VCaP (cell line): ENCODE measurements around the gene PSME1.
A peak's percentile ranks its signal among the peaks of the same experiment; 100 is the strongest.
"Not testable (repeated sequence)": the region's sequence is repeated elsewhere in the genome, so short reads cannot be mapped to it uniquely, and the experiment has no call there.

Experiments
- H3K27ac ChIP-seq: fragments of 450-650 bp; 2 replicates; pipeline ENCODE4 v1.5.1; 2017
- TF ChIP-seq, protein P1 (sequence below): fragments of 450-650 bp; conservative IDR thresholded peaks from 2 replicates; pipeline ENCODE4 v1.5.1; 2017; ENCODE audit warnings: mild to moderate bottlenecking, moderate library complexity

PSME1 gene

DNA sequence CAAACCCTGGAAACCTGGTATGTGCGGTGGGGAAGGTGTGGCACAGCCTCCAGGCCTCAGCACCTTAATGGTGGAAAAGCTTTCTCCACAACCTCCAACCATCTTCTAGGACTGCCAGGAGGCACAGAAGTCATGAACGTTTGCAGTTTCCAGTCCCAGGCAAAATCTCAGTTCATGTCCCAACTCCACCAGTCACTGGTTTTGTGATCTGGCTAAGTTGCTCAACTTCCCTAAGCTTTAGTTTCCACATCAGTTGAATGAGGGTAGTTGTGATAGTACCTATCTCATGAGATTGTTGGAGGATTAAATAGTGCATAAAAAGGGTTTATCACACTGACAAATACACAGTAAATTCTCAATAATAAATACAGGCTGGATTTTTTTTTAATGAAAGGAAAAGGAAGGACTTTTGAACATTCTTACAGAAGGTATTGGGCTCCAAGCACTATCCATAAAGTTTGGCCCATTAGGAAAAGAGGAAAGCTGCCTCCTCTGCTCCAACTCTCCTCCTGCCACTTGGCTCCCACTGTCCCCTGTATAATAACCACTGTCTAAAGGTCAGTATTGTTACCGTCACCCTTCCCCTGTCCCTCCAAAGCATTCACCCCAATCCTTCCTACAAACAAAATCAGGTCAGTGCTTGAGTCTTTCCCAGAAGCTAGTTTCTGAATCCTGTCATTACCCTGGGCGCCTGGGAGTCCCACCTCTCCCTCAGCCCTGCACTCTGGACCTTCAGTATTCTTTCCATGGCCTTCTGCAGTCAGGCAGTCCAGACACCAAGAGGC is 35.6 kb upstream of the PSME1 start:
- TF ChIP-seq, protein P1, sequence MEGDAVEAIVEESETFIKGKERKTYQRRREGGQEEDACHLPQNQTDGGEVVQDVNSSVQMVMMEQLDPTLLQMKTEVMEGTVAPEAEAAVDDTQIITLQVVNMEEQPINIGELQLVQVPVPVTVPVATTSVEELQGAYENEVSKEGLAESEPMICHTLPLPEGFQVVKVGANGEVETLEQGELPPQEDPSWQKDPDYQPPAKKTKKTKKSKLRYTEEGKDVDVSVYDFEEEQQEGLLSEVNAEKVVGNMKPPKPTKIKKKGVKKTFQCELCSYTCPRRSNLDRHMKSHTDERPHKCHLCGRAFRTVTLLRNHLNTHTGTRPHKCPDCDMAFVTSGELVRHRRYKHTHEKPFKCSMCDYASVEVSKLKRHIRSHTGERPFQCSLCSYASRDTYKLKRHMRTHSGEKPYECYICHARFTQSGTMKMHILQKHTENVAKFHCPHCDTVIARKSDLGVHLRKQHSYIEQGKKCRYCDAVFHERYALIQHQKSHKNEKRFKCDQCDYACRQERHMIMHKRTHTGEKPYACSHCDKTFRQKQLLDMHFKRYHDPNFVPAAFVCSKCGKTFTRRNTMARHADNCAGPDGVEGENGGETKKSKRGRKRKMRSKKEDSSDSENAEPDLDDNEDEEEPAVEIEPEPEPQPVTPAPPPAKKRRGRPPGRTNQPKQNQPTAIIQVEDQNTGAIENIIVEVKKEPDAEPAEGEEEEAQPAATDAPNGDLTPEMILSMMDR = no peak
- H3K27ac ChIP-seq = no peak overlapping the region

DNA sequence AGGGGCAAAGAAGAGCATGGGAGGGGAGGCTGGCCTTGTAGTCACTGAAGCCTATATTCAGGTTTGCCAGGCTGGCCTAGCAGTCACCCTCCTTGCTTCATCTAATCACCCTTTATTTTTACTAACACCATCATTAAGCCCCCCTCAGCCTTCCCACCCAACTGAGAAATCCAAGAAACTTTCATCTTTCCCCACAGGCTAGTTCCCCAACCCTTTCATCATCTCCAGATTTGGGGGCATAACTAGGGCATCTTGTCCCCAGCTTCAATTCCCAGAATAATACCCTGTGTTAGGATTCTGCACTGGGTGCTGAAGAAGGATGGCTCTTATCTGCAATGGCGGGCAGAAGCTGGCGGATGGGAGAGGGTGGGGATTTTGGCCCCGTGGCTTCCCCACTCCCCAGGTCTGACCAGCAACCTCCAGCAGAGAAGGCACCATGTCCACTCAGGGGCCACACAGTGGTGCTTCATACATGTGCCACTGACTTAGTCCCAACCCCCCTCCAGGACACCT is 35.0 kb upstream of the PSME1 start:
- H3K27ac ChIP-seq = no peak overlapping the region

DNA sequence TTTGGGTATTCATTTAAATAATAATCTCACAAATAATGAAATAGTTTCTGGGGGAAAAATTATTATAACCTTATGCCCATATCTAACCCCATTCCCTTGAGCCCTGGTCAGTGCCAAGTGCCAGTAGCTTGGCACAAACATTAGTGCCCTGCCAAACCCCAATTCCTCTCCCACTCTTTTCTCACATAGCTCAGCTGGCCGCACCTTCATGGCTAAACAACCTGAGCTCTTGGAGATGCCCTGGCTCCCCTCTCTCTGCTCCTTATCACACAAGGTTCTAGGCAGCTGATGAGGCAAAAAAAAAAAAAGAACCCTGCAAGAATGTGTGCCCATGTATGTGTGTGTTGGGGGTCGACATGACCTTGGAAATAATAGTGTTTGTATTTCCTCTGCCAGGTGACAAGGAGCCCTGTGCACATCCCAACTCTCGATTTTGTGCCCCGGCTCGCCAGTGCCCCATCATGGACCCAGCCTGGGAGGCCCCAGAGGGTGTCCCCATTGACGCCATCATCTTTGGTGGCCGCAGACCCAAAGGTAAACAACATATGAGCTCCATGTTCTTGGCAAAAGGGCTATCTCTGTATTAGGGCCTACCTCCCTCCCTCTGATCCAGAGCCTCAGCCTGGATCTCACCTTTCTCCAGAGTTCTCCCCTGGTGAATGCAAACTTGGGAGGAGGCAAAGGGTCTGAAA is 33.5 kb upstream of the PSME1 start:
- H3K27ac ChIP-seq = no peak overlapping the region
- TF ChIP-seq, protein P1 = no peak

More for the DNA sequence above, 35.0 kb upstream of the PSME1 start:
- TF ChIP-seq, protein P1 = no peak

DNA sequence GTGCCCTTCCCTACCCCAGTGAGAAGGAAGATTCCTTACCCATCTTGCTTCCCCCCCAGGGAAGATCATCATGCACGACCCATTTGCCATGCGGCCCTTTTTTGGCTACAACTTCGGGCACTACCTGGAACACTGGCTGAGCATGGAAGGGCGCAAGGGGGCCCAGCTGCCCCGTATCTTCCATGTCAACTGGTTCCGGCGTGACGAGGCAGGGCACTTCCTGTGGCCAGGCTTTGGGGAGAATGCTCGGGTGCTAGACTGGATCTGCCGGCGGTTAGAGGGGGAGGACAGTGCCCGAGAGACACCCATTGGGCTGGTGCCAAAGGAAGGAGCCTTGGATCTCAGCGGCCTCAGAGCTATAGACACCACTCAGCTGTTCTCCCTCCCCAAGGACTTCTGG is 32.5 kb upstream of the PSME1 start:
- TF ChIP-seq, protein P1 = no peak
- no peak overlapping the region for H3K27ac ChIP-seq

DNA sequence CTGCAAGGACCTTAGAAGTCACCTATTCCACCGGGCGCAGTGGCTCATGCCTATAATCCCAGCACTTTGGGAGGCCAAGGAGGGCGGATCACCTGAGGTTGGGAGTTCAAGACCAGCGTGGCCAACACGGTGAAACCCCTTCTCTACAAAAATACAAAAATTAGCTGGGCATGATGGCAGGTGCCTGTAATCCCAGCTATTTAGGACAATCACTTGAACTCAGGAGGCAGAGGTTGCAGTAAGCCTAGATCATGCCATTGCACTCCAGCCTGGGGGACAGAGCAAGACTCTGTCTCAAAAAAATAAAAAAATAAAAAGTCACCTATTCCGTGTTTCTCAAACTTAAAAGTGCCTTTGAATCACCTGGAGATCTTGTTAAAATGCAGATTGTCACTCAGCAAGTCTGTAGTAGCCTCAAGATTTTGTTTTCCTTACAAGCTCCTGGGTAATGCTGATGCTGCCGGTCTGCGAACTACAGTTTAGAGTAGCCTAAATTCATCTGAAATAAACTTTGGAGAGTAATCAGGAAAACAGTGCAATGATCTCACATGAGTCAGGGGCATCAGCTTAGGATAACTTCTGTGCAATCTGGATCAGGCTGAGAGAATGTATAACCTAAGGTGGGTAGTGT is 30.3 kb upstream of the PSME1 start:
- H3K27ac ChIP-seq = not testable (repeated sequence)

DNA sequence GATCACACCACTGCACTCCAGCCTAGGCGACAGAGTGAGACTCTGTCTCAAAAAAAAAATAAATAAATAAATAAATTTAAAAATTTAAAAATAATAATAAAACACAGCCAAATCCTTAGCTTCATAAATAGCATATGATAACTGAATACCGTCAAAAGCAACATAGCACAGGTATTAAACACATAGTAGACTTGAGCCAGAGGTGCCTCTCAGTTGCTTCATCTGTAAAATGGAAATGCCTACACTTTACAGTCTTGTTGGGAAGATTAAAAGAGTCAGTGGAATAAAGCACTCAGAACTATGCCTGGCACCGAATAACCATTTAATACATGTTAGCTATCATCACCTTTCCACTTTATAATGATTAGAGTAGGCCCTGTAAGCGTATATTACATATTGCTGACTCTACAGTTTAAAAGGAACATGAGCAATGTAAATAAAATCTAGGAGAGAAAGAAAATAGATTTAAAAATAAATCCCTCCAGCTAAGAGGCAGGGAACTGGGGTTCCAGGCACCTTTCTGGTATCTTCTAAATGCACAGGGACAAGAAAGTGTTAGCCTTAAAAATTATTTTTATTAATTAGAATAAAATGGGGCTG is 29.2 kb upstream of the PSME1 start:
- no peak overlapping the region for H3K27ac ChIP-seq
- TF ChIP-seq, protein P1 = no peak

DNA sequence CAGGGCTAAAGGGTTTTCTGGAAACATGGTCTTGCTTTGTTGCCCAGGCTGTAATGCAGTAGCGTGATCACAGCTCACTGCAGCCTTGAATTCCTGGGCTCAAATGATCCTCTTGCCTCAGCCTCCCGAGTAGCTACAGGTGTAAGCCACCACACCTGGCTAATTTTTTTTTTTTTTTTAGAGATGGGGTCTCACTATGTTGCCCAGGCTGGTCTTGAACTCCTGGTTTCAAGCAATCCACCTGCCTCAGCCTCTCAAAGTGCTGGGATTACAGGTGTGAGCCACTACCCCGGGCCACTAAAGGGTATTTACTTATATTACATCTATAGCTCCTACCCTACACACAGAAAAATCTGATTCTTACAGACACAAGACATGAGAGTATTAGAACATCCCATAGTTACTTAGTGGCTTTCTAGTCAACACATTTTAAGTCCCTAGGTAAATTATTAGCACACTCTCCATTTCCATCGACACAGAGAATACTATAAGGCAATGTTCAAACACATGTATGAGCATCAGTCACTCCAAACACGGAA is 27.6 kb upstream of the PSME1 start:
- H3K27ac ChIP-seq = peak overlapping the region; percentile 48
- TF ChIP-seq, protein P1 = no peak
